ENCODE measurements around the gene GLS2. TPM values are rescaled to one million over a fixed set of nuclear protein-coding genes. Genes with fewer than 3 reads are reported as not detected.
A peak's percentile ranks its signal among the peaks of the same experiment; 100 is the strongest.

GLS2 gene
- total RNA-seq (1 to 10 TPM in 1 of 4 donors, under 1 TPM in 3; 0.42 to 1.2 (median 0.57) TPM), polyA plus RNA-seq (0.63 TPM)
- long read RNA-seq, donor 1, partial matches to known transcripts: 0 of 2 reads
- long read RNA-seq, donor 1, other reads (novel, unspliced or antisense): 1 of 2 reads
- long read RNA-seq, donor 2, partial matches to known transcripts: 0 of 1 reads
- long read RNA-seq, donor 2, other reads (novel, unspliced or antisense): 0 of 1 reads
- long read RNA-seq, donor 3, partial matches to known transcripts: 0 of 7 reads
- long read RNA-seq, donor 3, other reads (novel, unspliced or antisense): 6 of 7 reads
- long read RNA-seq, donor 4, partial matches to known transcripts: 0 of 3 reads
- long read RNA-seq, donor 4, other reads (novel, unspliced or antisense): 2 of 3 reads

GRCh38 chr12:56488041-56488955 lies at the start of gene GLS2:
Gene GLS2, minus strand, starts transcription at chr12:56488161. Its CDS starts 43 bp downstream, at chr12:56488118.
- intact Hi-C loops (cut with DNase I): no loop called here
- ATAC-seq: peak; percentile 98 to 99
- no peak within 1 kb of the TSS for H3K27ac ChIP-seq (ENCODE audit: low read length)
- H3K4me3 ChIP-seq (ENCODE audit: low read length): peak within 1 kb of the TSS; percentile 64
- peak; percentile 76 to 90 (median 89) for DNase-seq
- H3K9me3 ChIP-seq (ENCODE audit: control insufficient read depth, low read length): no peaks in the 10 kb centered on the region
- H3K27me3 ChIP-seq (ENCODE audit: control insufficient read depth, insufficient read depth): no peaks in the 10 kb centered on the region
- WGBS: 18% methylated on average over 59 of the region's 59 CpGs
- H3K4me1 ChIP-seq (ENCODE audit: control insufficient read depth, insufficient read depth, low read length): no peaks in the 10 kb centered on the region

GRCh38 chr12:56537546-56537945 lies 49.6 kb upstream of the GLS2 start:
- Histone ChIP-seq H3K27ac (ENCODE audit: low read length) (no peak overlapping the region), H3K27me3 (ENCODE audit: control insufficient read depth, insufficient read depth) (no peaks in the 10 kb centered on the region), H3K4me3 (ENCODE audit: low read length) (no peak overlapping the region), H3K4me1 (ENCODE audit: control insufficient read depth, insufficient read depth, low read length) (no peaks in the 10 kb centered on the region), H3K9me3 (ENCODE audit: control insufficient read depth, low read length) (no peaks in the 10 kb centered on the region)
- ATAC-seq (no peak), DNase-seq (no peak)
- intact Hi-C loops (cut with DNase I): no loop called here

- Histone ChIP-seq H3K4me3 (ENCODE audit: low read length) (no peak overlapping the region), H3K27ac (ENCODE audit: low read length) (no peak overlapping the region), H3K4me1 (ENCODE audit: control insufficient read depth, insufficient read depth, low read length) (peaks cover 7% of the 10 kb centered on the region), H3K9me3 (ENCODE audit: control insufficient read depth, low read length) (no peaks in the 10 kb centered on the region), H3K27me3 (ENCODE audit: control insufficient read depth, insufficient read depth) (no peaks in the 10 kb centered on the region)
- ATAC-seq (no peak), DNase-seq (no peak)
- WGBS: 69% methylated on average over 7 of the region's 7 CpGs
- intact Hi-C loops (cut with DNase I): no loop called here
Measured at GRCh38 chr12:56530390-56531055, 42.6 kb upstream of the GLS2 start.

GRCh38 chr12:56529656-56530055 lies 41.7 kb upstream of the GLS2 start:
- no peak for ATAC-seq
- intact Hi-C loops (cut with DNase I): no loop called here
- DNase-seq: no peak
- Histone ChIP-seq H3K27ac (ENCODE audit: low read length) (no peak overlapping the region), H3K4me1 (ENCODE audit: control insufficient read depth, insufficient read depth, low read length) (peaks cover 7% of the 10 kb centered on the region), H3K27me3 (ENCODE audit: control insufficient read depth, insufficient read depth) (no peaks in the 10 kb centered on the region), H3K9me3 (ENCODE audit: control insufficient read depth, low read length) (no peaks in the 10 kb centered on the region), H3K4me3 (ENCODE audit: low read length) (no peak overlapping the region)
- 85% methylated on average over 4 of the region's 4 CpGs for WGBS

- intact Hi-C loops (cut with DNase I): no loop called here
- DNase-seq: no peak
- ATAC-seq: no peak
- WGBS: 91% methylated on average over 1 of the region's 1 CpG
- Histone ChIP-seq H3K27me3 (ENCODE audit: control insufficient read depth, insufficient read depth) (no peaks in the 10 kb centered on the region), H3K4me3 (ENCODE audit: low read length) (no peak overlapping the region), H3K4me1 (ENCODE audit: control insufficient read depth, insufficient read depth, low read length) (peaks cover 7% of the 10 kb centered on the region), H3K27ac (ENCODE audit: low read length) (no peak overlapping the region), H3K9me3 (ENCODE audit: control insufficient read depth, low read length) (no peaks in the 10 kb centered on the region)
Measured at GRCh38 chr12:56528846-56529245, 40.9 kb upstream of the GLS2 start.

- Histone ChIP-seq H3K4me3 (ENCODE audit: low read length) (peak overlapping the region; percentile 83), H3K27ac (ENCODE audit: low read length) (peak overlapping the region; percentile 92), H3K27me3 (ENCODE audit: control insufficient read depth, insufficient read depth) (no peaks in the 10 kb centered on the region), H3K4me1 (ENCODE audit: control insufficient read depth, insufficient read depth, low read length) (no peaks in the 10 kb centered on the region), H3K9me3 (ENCODE audit: control insufficient read depth, low read length) (no peaks in the 10 kb centered on the region)
- WGBS: 10% methylated on average over 4 of the region's 4 CpGs
- ATAC-seq: no peak
- intact Hi-C loops (cut with DNase I): loop anchor here in 1 of 4 donors (5.0 kb wide), 1 partner anchor 50 kb away; no protein-coding TSS in a partner anchor
- no peak for DNase-seq
Measured at GRCh38 chr12:56522411-56523193, 34.6 kb upstream of the GLS2 start.

GRCh38 chr12:56521590-56522371 lies 33.8 kb upstream of the GLS2 start, which contains the start of gene RBMS2:
Gene RBMS2, plus strand, starts transcription at chr12:56521820. Its CDS starts 204 bp downstream, at chr12:56522024.
- H3K27me3 ChIP-seq (ENCODE audit: control insufficient read depth, insufficient read depth): no peaks in the 10 kb centered on the region
- no peaks in the 10 kb centered on the region for H3K9me3 ChIP-seq (ENCODE audit: control insufficient read depth, low read length)
- intact Hi-C loops (cut with DNase I): loop anchor here in 1 of 4 donors (5.0 kb wide), 1 partner anchor 51 kb away; no protein-coding TSS in a partner anchor
- H3K27ac ChIP-seq (ENCODE audit: low read length): peak within 1 kb of the TSS; percentile 92
- H3K4me1 ChIP-seq (ENCODE audit: control insufficient read depth, insufficient read depth, low read length): no peaks in the 10 kb centered on the region
- ATAC-seq (peak; percentile 95 to 98), DNase-seq (peak; percentile 82 to 90 (median 88))
- WGBS: 1% methylated on average over 15 of the region's 15 CpGs
- peak within 1 kb of the TSS; percentile 83 for H3K4me3 ChIP-seq (ENCODE audit: low read length)

- Histone ChIP-seq H3K9me3 (ENCODE audit: control insufficient read depth, low read length) (no peaks in the 10 kb centered on the region), H3K27me3 (ENCODE audit: control insufficient read depth, insufficient read depth) (no peaks in the 10 kb centered on the region), H3K4me1 (ENCODE audit: control insufficient read depth, insufficient read depth, low read length) (no peaks in the 10 kb centered on the region), H3K27ac (ENCODE audit: low read length) (peak overlapping the region; percentile 77), H3K4me3 (ENCODE audit: low read length) (peak overlapping the region; percentile 83)
- intact Hi-C loops (cut with DNase I): loop anchor here in 1 of 4 donors (5.0 kb wide), 1 partner anchor 51 kb away; no protein-coding TSS in a partner anchor
- DNase-seq (peak in 1 of 3 donors; percentile 29), ATAC-seq (peak; percentile 37 to 52)
- 30% methylated on average over 8 of the region's 8 CpGs for WGBS
Measured at GRCh38 chr12:56521209-56521589, 33.2 kb upstream of the GLS2 start.

- intact Hi-C loops (cut with DNase I): loop anchor here in 1 of 4 donors (5.0 kb wide), 1 partner anchor 52 kb away; no protein-coding TSS in a partner anchor
- no peak for DNase-seq
- no peak overlapping the region for H3K27ac ChIP-seq (ENCODE audit: low read length)
- H3K9me3 ChIP-seq (ENCODE audit: control insufficient read depth, low read length): no peaks in the 10 kb centered on the region
- H3K27me3 ChIP-seq (ENCODE audit: control insufficient read depth, insufficient read depth): no peaks in the 10 kb centered on the region
- H3K4me3 ChIP-seq (ENCODE audit: low read length): peak overlapping the region; percentile 83
- peak in 1 of 2 donors; percentile 57 for ATAC-seq
- no peaks in the 10 kb centered on the region for H3K4me1 ChIP-seq (ENCODE audit: control insufficient read depth, insufficient read depth, low read length)
- 38% methylated on average over 1 of the region's 1 CpG for WGBS
Measured at GRCh38 chr12:56520506-56520905, 32.5 kb upstream of the GLS2 start.

Data from right cardiac atrium (tissue), 5 donors.